MCF 10A (cell line): ENCODE results near the gene SLC38A3. TPM values are rescaled to one million over a fixed set of nuclear protein-coding genes. Genes with fewer than 3 reads are reported as not detected.

Experiments
- BruUV-seq: library from RNA; stranded (reverse); fragments of 400-500 nt; replicated peaks from 2 replicates; lab custom pipeline; 2021; lab: Mats Ljungman, UMichigan
- CTCF ChIA-PET: fragments of 300-600 bp; sonication (Branson Sonifier 250); formaldehyde crosslinking; extraction: SDS; loops from one replicate; lab custom pipeline; 2021; ENCODE audit warnings: antibody characterized with exemption, inconsistent platforms; lab: Yijun Ruan, JAX
- POLR2A ChIA-PET: fragments of 300-600, 350-650 bp; sonication (Branson Sonifier 250); formaldehyde crosslinking; extraction: SDS; loops from one replicate; lab custom pipeline; 2020; ENCODE audit warnings: antibody characterized with exemption, inconsistent platforms; lab: Yijun Ruan, JAX
- DNase-seq: peaks from one replicate; pipeline ENCODE4 v3.0.0-alpha.2; 2018; ENCODE audit not compliant: unreplicated experiment
- H3K27ac Mint-ChIP-seq: one replicate; pipeline ENCODE4 v1.8.0; 2022; ENCODE audit warnings: mild to moderate bottlenecking, low read depth, mixed read lengths; ENCODE audit not compliant: unreplicated experiment
- H3K27me3 Mint-ChIP-seq: one replicate; pipeline ENCODE4 v1.8.0; 2022; ENCODE audit warnings: mixed read lengths; ENCODE audit not compliant: insufficient read depth, unreplicated experiment
- H3K36me3 Mint-ChIP-seq: one replicate; pipeline ENCODE4 v1.8.0; 2022; ENCODE audit warnings: mild to moderate bottlenecking, moderate library complexity, mixed read lengths; ENCODE audit not compliant: insufficient read depth, unreplicated experiment
- H3K4me1 Mint-ChIP-seq: one replicate; pipeline ENCODE4 v1.8.0; 2022; ENCODE audit warnings: mixed read lengths; ENCODE audit not compliant: insufficient read depth, unreplicated experiment
- H3K4me3 Mint-ChIP-seq: one replicate; pipeline ENCODE4 v1.8.0; 2022; ENCODE audit warnings: mild to moderate bottlenecking, moderate library complexity, mixed read lengths; ENCODE audit not compliant: unreplicated experiment
- H3K9me3 Mint-ChIP-seq: one replicate; pipeline ENCODE4 v1.8.0; 2022; ENCODE audit warnings: mixed read lengths; ENCODE audit not compliant: unreplicated experiment
- intact Hi-C: fragments of 100-400 bp; cut with micrococcal nuclease; formaldehyde crosslinking; loops from 2 replicates; pipeline ENCODE4 v1.14.1; 2022
- total RNA-seq: library from RNA; stranded (reverse); gene quantifications from 2 replicates; pipeline ENCODE4 v1.2.3, GENCODE V29; 2022
- TF ChIP-seq, protein P1 (sequence below): fragments of 200-600 bp; IDR thresholded peaks from one replicate; pipeline ENCODE4 v1.8.0; 2022; ENCODE audit warnings: antibody characterized with exemption, mild to moderate bottlenecking; ENCODE audit not compliant: unreplicated experiment

Gene SLC38A3
- total RNA-seq, 1 experiment from 2014 or later, result not detected

DNA sequence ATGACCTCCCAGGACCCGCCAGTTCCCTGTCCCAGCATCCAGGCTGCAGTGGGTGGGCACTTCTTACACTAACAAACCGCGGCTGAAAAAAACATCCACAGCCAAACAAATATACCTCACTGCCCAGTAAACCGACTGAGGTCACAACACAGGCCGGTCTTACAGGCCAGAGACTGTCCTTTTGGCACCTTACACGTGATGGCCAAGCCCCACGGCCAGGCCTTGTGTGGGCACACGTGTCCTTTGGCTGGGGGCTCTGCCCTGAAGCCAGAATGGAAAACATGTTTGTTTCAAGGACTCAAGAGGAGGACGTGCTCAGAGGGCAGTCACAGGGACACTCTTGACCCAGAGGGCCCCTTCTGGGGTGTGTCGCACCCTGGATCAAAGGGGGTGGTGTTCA lies 9.8 kb downstream of the SLC38A3 start:
- ChIA-PET CTCF (interaction anchor here (0.6 to 15.0 kb wide), 6 partner anchors 12 to 1318 kb away, joined by 3 to 209 read pairs (median 3); partner anchors contain the start of gene GNAT1), POLR2A (interaction anchor here (1.3 kb wide), 1 partner anchor 11 kb away, joined by 5 read pairs; no protein-coding TSS in a partner anchor)
- H3K4me1 Mint-ChIP-seq, result no peaks in the 10 kb centered on the region
- H3K9me3 Mint-ChIP-seq, result no peaks in the 10 kb centered on the region
- H3K36me3 Mint-ChIP-seq, result no peaks in the 10 kb centered on the region
- H3K27me3 Mint-ChIP-seq, result no peaks in the 10 kb centered on the region
- BruUV-seq, result no TSS peak
- TF ChIP-seq, protein P1, sequence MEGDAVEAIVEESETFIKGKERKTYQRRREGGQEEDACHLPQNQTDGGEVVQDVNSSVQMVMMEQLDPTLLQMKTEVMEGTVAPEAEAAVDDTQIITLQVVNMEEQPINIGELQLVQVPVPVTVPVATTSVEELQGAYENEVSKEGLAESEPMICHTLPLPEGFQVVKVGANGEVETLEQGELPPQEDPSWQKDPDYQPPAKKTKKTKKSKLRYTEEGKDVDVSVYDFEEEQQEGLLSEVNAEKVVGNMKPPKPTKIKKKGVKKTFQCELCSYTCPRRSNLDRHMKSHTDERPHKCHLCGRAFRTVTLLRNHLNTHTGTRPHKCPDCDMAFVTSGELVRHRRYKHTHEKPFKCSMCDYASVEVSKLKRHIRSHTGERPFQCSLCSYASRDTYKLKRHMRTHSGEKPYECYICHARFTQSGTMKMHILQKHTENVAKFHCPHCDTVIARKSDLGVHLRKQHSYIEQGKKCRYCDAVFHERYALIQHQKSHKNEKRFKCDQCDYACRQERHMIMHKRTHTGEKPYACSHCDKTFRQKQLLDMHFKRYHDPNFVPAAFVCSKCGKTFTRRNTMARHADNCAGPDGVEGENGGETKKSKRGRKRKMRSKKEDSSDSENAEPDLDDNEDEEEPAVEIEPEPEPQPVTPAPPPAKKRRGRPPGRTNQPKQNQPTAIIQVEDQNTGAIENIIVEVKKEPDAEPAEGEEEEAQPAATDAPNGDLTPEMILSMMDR, result no peak
- H3K27ac Mint-ChIP-seq, result no peak overlapping the region
- no peak overlapping the region for H3K4me3 Mint-ChIP-seq
- no peak for DNase-seq
- intact Hi-C loops, result no loop called here

GRCh38 chr3:50215529-50215928 lies 10.5 kb downstream of the SLC38A3 start:
- TF ChIP-seq, protein P1, result no peak
- Mint-ChIP-seq H3K4me1 (no peaks in the 10 kb centered on the region), H3K36me3 (no peaks in the 10 kb centered on the region), H3K27ac (no peak overlapping the region), H3K27me3 (no peaks in the 10 kb centered on the region), H3K9me3 (no peaks in the 10 kb centered on the region), H3K4me3 (no peak overlapping the region)
- ChIA-PET POLR2A (interaction anchor here (0.6 to 1.3 kb wide), 3 partner anchors 12 to 31 kb away, joined by 3 to 5 read pairs (median 3); no protein-coding TSS in a partner anchor), CTCF (interaction anchor here (0.5 to 15.0 kb wide), 4 partner anchors 11 to 57 kb away, joined by 3 to 209 read pairs (median 12); partner anchors contain the start of gene GNAT1)
- BruUV-seq, result no TSS peak
- DNase-seq, result no peak
- intact Hi-C loops, result no loop called here

DNA sequence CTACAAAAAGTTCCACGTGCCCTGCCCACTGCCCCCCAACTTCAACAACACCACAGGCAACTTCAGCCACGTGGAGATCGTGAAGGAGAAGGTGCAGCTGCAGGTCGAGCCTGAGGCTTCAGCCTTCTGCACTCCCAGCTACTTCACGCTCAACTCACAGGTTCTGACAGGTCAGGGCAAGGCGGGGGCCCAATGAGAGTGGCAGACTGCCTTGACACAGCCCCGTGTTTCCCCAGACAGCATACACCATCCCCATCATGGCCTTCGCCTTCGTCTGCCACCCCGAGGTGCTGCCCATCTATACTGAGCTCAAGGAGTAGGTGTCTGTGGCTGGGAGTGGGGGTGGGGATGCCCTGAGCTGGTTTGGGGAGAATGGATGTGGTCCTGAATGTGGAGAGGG lies 12.6 kb downstream of the SLC38A3 start:
- no peak overlapping the region for H3K4me3 Mint-ChIP-seq
- no peak for DNase-seq
- TF ChIP-seq, protein P1, result no peak
- POLR2A ChIA-PET, result interaction anchor here (0.6 kb wide), 1 partner anchor 96 kb away, joined by 3 read pairs; no protein-coding TSS in a partner anchor
- intact Hi-C loops, result no loop called here
- no peaks in the 10 kb centered on the region for H3K36me3 Mint-ChIP-seq
- H3K27me3 Mint-ChIP-seq, result no peaks in the 10 kb centered on the region
- CTCF ChIA-PET, result interaction anchor here (1.0 to 15.0 kb wide), 4 partner anchors 9 to 95 kb away, joined by 3 to 209 read pairs (median 16); partner anchors contain the start of gene GNAT1
- H3K9me3 Mint-ChIP-seq, result no peaks in the 10 kb centered on the region
- H3K4me1 Mint-ChIP-seq, result no peaks in the 10 kb centered on the region
- no peak overlapping the region for H3K27ac Mint-ChIP-seq
- BruUV-seq, result no TSS peak

- H3K4me3 Mint-ChIP-seq, result no peak overlapping the region
- no TSS peak for BruUV-seq
- CTCF ChIA-PET, result interaction anchor here (0.9 to 15.0 kb wide), 5 partner anchors 14 to 96 kb away, joined by 3 to 209 read pairs (median 6); partner anchors contain the start of gene GNAT1
- no peak overlapping the region for H3K27ac Mint-ChIP-seq
- H3K36me3 Mint-ChIP-seq, result no peaks in the 10 kb centered on the region
- TF ChIP-seq, protein P1, result no peak
- no peaks in the 10 kb centered on the region for H3K4me1 Mint-ChIP-seq
- POLR2A ChIA-PET, result interaction anchor here (0.6 to 0.9 kb wide), 2 partner anchors 27 to 97 kb away, joined by 3 to 4 read pairs; partner anchors contain the start of gene GNAT1
- DNase-seq, result no peak
- H3K27me3 Mint-ChIP-seq, result no peaks in the 10 kb centered on the region
- intact Hi-C loops, result no loop called here
- H3K9me3 Mint-ChIP-seq, result no peaks in the 10 kb centered on the region
Measured at GRCh38 chr3:50218448-50218847, 13.4 kb downstream of the SLC38A3 start.
